ENCODE measurements around the gene SDK1. TPM values are rescaled to one million over a fixed set of nuclear protein-coding genes. Genes with fewer than 3 reads are reported as not detected.

SDK1 gene
- total and polyA plus RNA-seq, 10 of the 15 experiments (the other 5 are each of a cell fraction or from before 2014, with no cell fraction given): 0.14 to 0.33 TPM; not detected in 8

- TF ChIP-seq RB1 (IDR thresholded peaks at IDR 0.05; ENCODE audit: borderline replicate concordance) (no peak), ZNF384 (IDR thresholded peaks at IDR 0.05; ENCODE audit: borderline replicate concordance, low read depth, low read length) (no peak)
Measured at GRCh38 chr7:3551536-3551935, 250.5 kb downstream of the SDK1 start (continued).

GRCh38 chr7:3552499-3552898 lies 251.4 kb downstream of the SDK1 start:
- H3K9me3 ChIP-seq (replicated peaks; ENCODE audit: control insufficient read depth, insufficient read depth, low read length): no peaks in the 10 kb centered on the region
- no peak for ATAC-seq
- no peak overlapping the region for H3K4me3 ChIP-seq
- no peaks in the 10 kb centered on the region for H3K27me3 ChIP-seq (replicated peaks in 1 of 2; ENCODE audit: control insufficient read depth in 2 of 2, insufficient read depth in 2 of 2, low read length in 1 of 2)
- no peak overlapping the region for H2AFZ ChIP-seq (ENCODE audit: control insufficient read depth, low read depth, low read length)
- ChIA-PET RAD21 (ENCODE audit: unreplicated experiment) (no interaction called here), SMC1A (ENCODE audit: uncharacterized antibody, unreplicated experiment) (no interaction called here), POLR2A (no interaction called here), CTCF (no interaction called here)
- in situ Hi-C loops (cut with MboI) (no loop called here), intact Hi-C loops (cut with micrococcal nuclease; ENCODE audit: unreplicated experiment) (no loop called here)
- TF ChIP-seq ZBTB40 (IDR thresholded peaks at IDR 0.05; ENCODE audit: borderline replicate concordance): no peak
- TF ChIP-seq POLR2AphosphoS5 (IDR thresholded peaks at IDR 0.05; ENCODE audit: low read length): no peak
- no peak for TF ChIP-seq SMAD1 (IDR thresholded peaks at IDR 0.05; ENCODE audit: low read depth, partially characterized antibody)
- TF ChIP-seq RFX5 (IDR thresholded peaks at IDR 0.05; ENCODE audit: low read depth, low read length): no peak
- no peak for TF ChIP-seq ZNF384 (IDR thresholded peaks at IDR 0.05; ENCODE audit: borderline replicate concordance, low read depth, low read length)
- TF ChIP-seq GATAD2B (conservative IDR thresholded peaks at IDR 0.05; ENCODE audit: low read depth): no peak
- TF ChIP-seq CBFB (IDR thresholded peaks at IDR 0.05; ENCODE audit: low read depth): no peak
- no peak for TF ChIP-seq NR2F1 (conservative IDR thresholded peaks at IDR 0.05)
- TF ChIP-seq POU2F2 (IDR thresholded peaks at IDR 0.05; ENCODE audit: borderline replicate concordance, low read depth, low read length): no peak
- no peak for TF ChIP-seq ZNF622 (IDR thresholded peaks at IDR 0.05)
- no peak for TF ChIP-seq RAD51 (IDR thresholded peaks at IDR 0.05)
- TF ChIP-seq BRCA1 (IDR thresholded peaks at IDR 0.05; ENCODE audit: low read depth, low read length): no peak
- TF ChIP-seq CBX3 (IDR thresholded peaks at IDR 0.05; ENCODE audit: borderline replicate concordance, low read depth): no peak
- no peak for TF ChIP-seq ATF7 (IDR thresholded peaks at IDR 0.05; ENCODE audit: low read depth)
- no peak for TF ChIP-seq NFYA (IDR thresholded peaks at IDR 0.05; ENCODE audit: borderline replicate concordance, low read depth, low read length)
- TF ChIP-seq FOXM1 (IDR thresholded peaks at IDR 0.05; ENCODE audit: low read depth, low read length): no peak
- TF ChIP-seq SREBF2 (IDR thresholded peaks at IDR 0.05; ENCODE audit: low read length): no peak
- TF ChIP-seq TAF1 (IDR thresholded peaks at IDR 0.05; ENCODE audit: borderline replicate concordance, low read depth, low read length): no peak
- no TSS peak for BruUV-seq (replicated peaks)
- 0% methylated on average over 1 of the region's 1 CpG for WGBS (ENCODE audit: insufficient coverage, insufficient replicate concordance, low lambda C conversion rate, missing lambda C conversion rate)
- H3K4me1 ChIP-seq (ENCODE audit: control insufficient read depth, insufficient read depth, low read length): no peaks in the 10 kb centered on the region
- no peak overlapping the region for H3K9ac ChIP-seq (ENCODE audit: control insufficient read depth, insufficient read depth, low read length)
- H3K27ac ChIP-seq (ENCODE audit: control insufficient read depth, insufficient read depth): no peak overlapping the region
- H3K4me2 ChIP-seq (ENCODE audit: control insufficient read depth, insufficient read depth): no peak overlapping the region
- no peaks in the 10 kb centered on the region for H3K36me3 ChIP-seq (ENCODE audit: control insufficient read depth in 2 of 2, insufficient read depth in 2 of 2, low read length in 1 of 2)
- H4K20me1 ChIP-seq (ENCODE audit: control insufficient read depth, insufficient read depth): no peaks in the 10 kb centered on the region
- DNase-seq (ENCODE audit: low read depth, low spot score): no peak
- no peak for FAIRE-seq
- no peaks in the 10 kb centered on the region for H3K79me2 ChIP-seq (ENCODE audit: control insufficient read depth, insufficient read depth, low read length)

Data from GM12878 (cell line).